ENCODE measurements around the gene LRP1B.
"Not testable (repeated sequence)": the region's sequence is repeated elsewhere in the genome, so short reads cannot be mapped to it uniquely, and the experiment has no call there.

The LRP1B gene

GRCh38 chr2:142087585-142087984 lies 43.2 kb downstream of the LRP1B start:
- H3K27ac Mint-ChIP-seq; intact Hi-C loops (cut with micrococcal nuclease); H3K4me3 Mint-ChIP-seq; H3K36me3 Mint-ChIP-seq (ENCODE audit: low read depth); H3K4me1 Mint-ChIP-seq (ENCODE audit: low read depth); H3K27me3 Mint-ChIP-seq: not testable (repeated sequence)
- H3K9me3 Mint-ChIP-seq, result peaks cover 12% of the 10 kb centered on the region

GRCh38 chr2:142082368-142082767 lies 48.4 kb downstream of the LRP1B start:
- intact Hi-C loops (cut with micrococcal nuclease), result no loop called here
- Mint-ChIP-seq H3K9me3 (peaks cover 12% of the 10 kb centered on the region), H3K36me3 (ENCODE audit: low read depth) (no peaks in the 10 kb centered on the region), H3K27me3 (no peaks in the 10 kb centered on the region), H3K27ac (no peak overlapping the region), H3K4me1 (ENCODE audit: low read depth) (no peaks in the 10 kb centered on the region), H3K4me3 (no peak overlapping the region)

- Mint-ChIP-seq H3K4me3 (no peak overlapping the region), H3K9me3 (peaks cover 23% of the 10 kb centered on the region), H3K4me1 (ENCODE audit: low read depth) (no peaks in the 10 kb centered on the region), H3K36me3 (ENCODE audit: low read depth) (no peaks in the 10 kb centered on the region), H3K27me3 (no peaks in the 10 kb centered on the region), H3K27ac (no peak overlapping the region)
- intact Hi-C loops (cut with micrococcal nuclease), result no loop called here
Observed at GRCh38 chr2:142076317-142076716, 54.5 kb downstream of the LRP1B start.

GRCh38 chr2:142075826-142076225 lies 55.0 kb downstream of the LRP1B start:
- Mint-ChIP-seq H3K4me1 (ENCODE audit: low read depth) (no peaks in the 10 kb centered on the region), H3K27me3 (no peaks in the 10 kb centered on the region), H3K27ac (no peak overlapping the region), H3K36me3 (ENCODE audit: low read depth) (no peaks in the 10 kb centered on the region), H3K9me3 (peaks cover 23% of the 10 kb centered on the region), H3K4me3 (no peak overlapping the region)
- intact Hi-C loops (cut with micrococcal nuclease), result no loop called here

- Mint-ChIP-seq H3K9me3 (peaks cover 16% of the 10 kb centered on the region), H3K4me3 (no peak overlapping the region), H3K27me3 (no peaks in the 10 kb centered on the region), H3K4me1 (ENCODE audit: low read depth) (no peaks in the 10 kb centered on the region), H3K27ac (no peak overlapping the region), H3K36me3 (ENCODE audit: low read depth) (no peaks in the 10 kb centered on the region)
- intact Hi-C loops (cut with micrococcal nuclease), result no loop called here
Observed at GRCh38 chr2:142069251-142069888, 61.4 kb downstream of the LRP1B start.

DNA sequence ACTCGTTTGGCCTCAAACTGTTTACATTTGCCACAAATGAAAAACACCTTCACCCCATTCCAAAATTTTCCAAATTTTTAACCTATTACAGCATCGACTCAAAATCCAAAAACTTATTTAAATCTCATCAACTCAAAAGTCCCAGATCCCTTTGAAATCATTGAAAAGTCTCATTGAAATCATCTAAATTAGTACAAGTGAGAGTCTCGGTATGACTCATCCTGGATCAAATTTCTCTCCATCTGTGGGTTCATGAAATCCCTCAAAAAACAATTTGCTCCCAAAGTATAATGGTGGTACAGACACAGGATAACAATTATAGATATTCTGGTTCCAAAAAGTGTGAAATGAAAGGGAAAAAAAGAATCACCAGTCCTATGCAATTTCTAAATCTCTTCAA lies 65.1 kb downstream of the LRP1B start:
- Mint-ChIP-seq H3K36me3 (ENCODE audit: low read depth) (no peaks in the 10 kb centered on the region), H3K4me3 (no peak overlapping the region), H3K9me3 (no peaks in the 10 kb centered on the region), H3K27ac (no peak overlapping the region), H3K27me3 (no peaks in the 10 kb centered on the region), H3K4me1 (ENCODE audit: low read depth) (no peaks in the 10 kb centered on the region)
- intact Hi-C loops (cut with micrococcal nuclease), result no loop called here

DNA sequence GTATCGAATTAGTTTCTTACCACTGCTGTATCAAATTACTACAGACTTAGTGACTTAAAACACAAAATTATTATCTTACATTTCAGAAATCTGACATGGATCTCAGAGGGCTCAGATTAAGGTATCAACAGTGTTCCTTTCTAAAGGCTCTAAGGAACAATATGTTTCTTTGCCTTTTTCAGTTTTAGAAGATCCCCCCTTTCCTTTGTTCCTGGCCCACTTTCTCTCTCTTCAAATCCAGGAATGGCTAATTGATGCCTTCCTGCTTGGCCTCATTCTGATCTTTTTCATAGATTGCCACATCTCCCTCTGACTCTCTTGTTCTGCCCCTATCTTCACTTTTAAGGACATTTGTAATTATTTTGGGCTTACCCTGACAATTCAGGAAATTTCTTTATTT lies 65.7 kb downstream of the LRP1B start:
- H3K4me3 Mint-ChIP-seq, result no peak overlapping the region
- intact Hi-C loops (cut with micrococcal nuclease), result no loop called here
- H3K27me3 Mint-ChIP-seq, result no peaks in the 10 kb centered on the region
- no peaks in the 10 kb centered on the region for H3K9me3 Mint-ChIP-seq
- no peaks in the 10 kb centered on the region for H3K4me1 Mint-ChIP-seq (ENCODE audit: low read depth)
- no peak overlapping the region for H3K27ac Mint-ChIP-seq
- H3K36me3 Mint-ChIP-seq (ENCODE audit: low read depth), result no peaks in the 10 kb centered on the region

DNA sequence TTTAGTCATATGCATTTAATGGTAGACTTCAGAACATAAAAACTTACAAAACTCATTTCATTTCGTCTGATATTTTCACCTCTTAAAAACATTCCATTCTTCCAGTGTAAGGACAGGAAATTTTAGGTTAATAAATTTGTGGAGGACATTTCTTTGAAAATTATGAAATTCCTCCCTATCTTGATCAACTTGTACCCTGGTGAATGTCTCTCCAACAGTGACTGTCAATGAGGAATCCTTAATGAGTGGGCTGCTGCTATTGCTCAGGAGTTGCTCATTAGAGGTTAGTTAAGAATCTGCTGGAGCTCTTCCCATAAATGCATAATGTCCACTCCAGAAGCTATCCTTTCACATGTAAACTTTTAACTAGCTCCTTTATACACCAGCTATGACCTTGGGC lies 69.1 kb downstream of the LRP1B start:
- intact Hi-C loops (cut with micrococcal nuclease), result no loop called here

DNA sequence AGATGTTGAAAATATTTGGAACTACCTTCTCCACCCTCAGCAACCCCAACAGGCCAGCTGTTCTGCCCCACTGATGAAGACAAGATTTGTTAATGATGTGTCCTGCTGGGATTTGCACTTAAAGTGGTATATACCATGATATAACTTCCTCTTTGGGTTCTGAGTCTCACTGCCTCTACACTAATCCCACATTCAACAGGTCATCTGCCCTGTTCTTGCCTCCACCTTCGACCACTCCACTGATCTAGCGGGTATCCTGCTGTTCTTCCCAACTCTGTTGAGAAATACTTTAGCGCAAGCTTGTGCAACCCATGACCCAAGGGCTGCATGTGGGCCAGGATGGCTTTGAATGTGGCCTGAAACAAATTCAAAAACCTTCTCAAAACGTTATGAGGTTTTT lies 72.7 kb downstream of the LRP1B start:
- Mint-ChIP-seq H3K9me3 (peaks cover 9% of the 10 kb centered on the region), H3K4me3 (no peak overlapping the region), H3K36me3 (ENCODE audit: low read depth) (no peaks in the 10 kb centered on the region), H3K27me3 (no peaks in the 10 kb centered on the region), H3K27ac (no peak overlapping the region), H3K4me1 (ENCODE audit: low read depth) (no peaks in the 10 kb centered on the region)
- intact Hi-C loops (cut with micrococcal nuclease), result no loop called here

More for the DNA sequence above, 69.1 kb downstream of the LRP1B start:
- no peak overlapping the region for H3K27ac Mint-ChIP-seq
- H3K4me1 Mint-ChIP-seq (ENCODE audit: low read depth), result no peaks in the 10 kb centered on the region
- H3K36me3 Mint-ChIP-seq (ENCODE audit: low read depth), result no peaks in the 10 kb centered on the region
- no peak overlapping the region for H3K4me3 Mint-ChIP-seq
- H3K27me3 Mint-ChIP-seq, result no peaks in the 10 kb centered on the region
- peaks cover 9% of the 10 kb centered on the region for H3K9me3 Mint-ChIP-seq

- intact Hi-C loops (cut with micrococcal nuclease), result no loop called here
- no peaks in the 10 kb centered on the region for H3K4me1 Mint-ChIP-seq (ENCODE audit: low read depth)
Observed at GRCh38 chr2:142056784-142057183, 74.0 kb downstream of the LRP1B start.

GRCh38 chr2:142052220-142052863 lies 78.5 kb downstream of the LRP1B start:
- H3K27me3 Mint-ChIP-seq, result no peaks in the 10 kb centered on the region
- no peaks in the 10 kb centered on the region for H3K36me3 Mint-ChIP-seq (ENCODE audit: low read depth)
- no peak overlapping the region for H3K27ac Mint-ChIP-seq
- intact Hi-C loops (cut with micrococcal nuclease), result no loop called here
- no peak overlapping the region for H3K4me3 Mint-ChIP-seq
- no peaks in the 10 kb centered on the region for H3K4me1 Mint-ChIP-seq (ENCODE audit: low read depth)
- no peaks in the 10 kb centered on the region for H3K9me3 Mint-ChIP-seq

More at GRCh38 chr2:142056784-142057183, 74.0 kb downstream of the LRP1B start:
- no peaks in the 10 kb centered on the region for H3K27me3 Mint-ChIP-seq
- no peak overlapping the region for H3K27ac Mint-ChIP-seq
- H3K36me3 Mint-ChIP-seq (ENCODE audit: low read depth), result no peaks in the 10 kb centered on the region
- peaks cover 9% of the 10 kb centered on the region for H3K9me3 Mint-ChIP-seq
- H3K4me3 Mint-ChIP-seq, result no peak overlapping the region

DNA sequence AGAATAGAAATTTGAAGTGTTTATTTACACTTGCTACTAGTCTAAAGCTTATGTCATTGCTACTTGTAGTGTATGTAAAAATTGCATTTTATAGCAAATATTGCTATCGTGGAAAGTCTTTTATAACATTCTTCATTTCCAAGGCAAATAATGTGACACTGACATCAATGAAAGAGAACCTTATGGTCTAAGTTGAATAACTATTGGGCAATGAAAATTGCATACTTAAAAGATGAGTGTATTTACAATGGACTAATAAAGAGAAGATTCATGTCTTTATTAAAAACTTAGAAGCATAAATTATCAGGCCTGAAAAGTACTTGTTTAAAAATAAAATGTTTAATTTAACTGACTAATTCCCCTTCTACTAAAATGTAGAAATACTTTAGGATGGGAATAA lies 82.2 kb downstream of the LRP1B start:
- H3K27ac Mint-ChIP-seq, result no peak overlapping the region
- H3K36me3 Mint-ChIP-seq (ENCODE audit: low read depth), result no peaks in the 10 kb centered on the region
- H3K4me1 Mint-ChIP-seq (ENCODE audit: low read depth), result no peaks in the 10 kb centered on the region
- no peak overlapping the region for H3K4me3 Mint-ChIP-seq
- H3K27me3 Mint-ChIP-seq, result no peaks in the 10 kb centered on the region
- intact Hi-C loops (cut with micrococcal nuclease), result no loop called here
- no peaks in the 10 kb centered on the region for H3K9me3 Mint-ChIP-seq

- Mint-ChIP-seq H3K4me3 (no peak overlapping the region), H3K9me3 (no peaks in the 10 kb centered on the region), H3K27me3 (no peaks in the 10 kb centered on the region), H3K36me3 (ENCODE audit: low read depth) (no peaks in the 10 kb centered on the region), H3K4me1 (ENCODE audit: low read depth) (no peaks in the 10 kb centered on the region), H3K27ac (no peak overlapping the region)
- intact Hi-C loops (cut with micrococcal nuclease), result no loop called here
Observed at GRCh38 chr2:142045641-142046040, 85.2 kb downstream of the LRP1B start.

DNA sequence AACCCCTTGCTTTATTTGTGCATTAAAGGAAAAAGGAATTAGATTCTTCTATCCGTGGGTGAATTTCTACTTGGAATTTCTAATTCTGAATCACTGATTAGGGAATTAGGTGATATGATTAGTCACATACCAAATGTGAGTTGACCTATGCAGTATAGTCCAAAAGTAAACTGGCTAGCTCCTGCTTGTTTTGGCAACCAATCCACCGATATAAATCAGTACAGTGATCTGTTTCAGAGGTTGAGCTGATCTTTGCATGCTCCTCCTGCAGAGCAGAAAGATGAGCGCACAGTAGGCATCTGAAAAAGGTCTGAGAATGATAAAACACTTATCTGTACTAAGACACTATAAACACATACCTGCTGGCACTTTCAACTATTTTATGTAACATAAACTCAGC lies 86.6 kb downstream of the LRP1B start:
- Mint-ChIP-seq H3K9me3 (no peaks in the 10 kb centered on the region), H3K4me3 (no peak overlapping the region), H3K36me3 (ENCODE audit: low read depth) (no peaks in the 10 kb centered on the region), H3K27me3 (no peaks in the 10 kb centered on the region), H3K4me1 (ENCODE audit: low read depth) (no peaks in the 10 kb centered on the region), H3K27ac (no peak overlapping the region)
- intact Hi-C loops (cut with micrococcal nuclease), result no loop called here
